NCI-H2171 treated with DMSO at 0.1 percent for 48 hours (cell line): ENCODE data around the gene SERINC5.
"Not testable (repeated sequence)": the region's sequence is repeated elsewhere in the genome, so short reads cannot be mapped to it uniquely, and the experiment has no call there.

ENCODE experiments used
- DNase-seq: peaks from one replicate; lab custom pipeline; 2025; lab: John Stamatoyannopoulos, UW

SERINC5 gene

GRCh38 chr5:80170117-80170535 is 85.7 kb downstream of the SERINC5 start:
- DNase-seq, result no peak

GRCh38 chr5:80168388-80169028 is 87.3 kb downstream of the SERINC5 start:
- DNase-seq, result no peak

GRCh38 chr5:80165452-80165851 is 90.4 kb downstream of the SERINC5 start:
- DNase-seq, result no peak

- no peak for DNase-seq
Measured at GRCh38 chr5:80161165-80161564, 94.7 kb downstream of the SERINC5 start.

- no peak for DNase-seq
Measured at GRCh38 chr5:80160242-80160641, 95.6 kb downstream of the SERINC5 start.

GRCh38 chr5:80159133-80159815 is 96.6 kb downstream of the SERINC5 start:
- no peak for DNase-seq

- no peak for DNase-seq
Measured at GRCh38 chr5:80156156-80156555, 99.7 kb downstream of the SERINC5 start.

GRCh38 chr5:80154749-80155148 is 101.1 kb downstream of the SERINC5 start:
- DNase-seq, result no peak

GRCh38 chr5:80154289-80154688 is 101.6 kb downstream of the SERINC5 start:
- not testable (repeated sequence) for DNase-seq

- DNase-seq, result peak; percentile 5
Measured at GRCh38 chr5:80153586-80154126, 102.2 kb downstream of the SERINC5 start.

GRCh38 chr5:80152778-80153177 is 103.1 kb downstream of the SERINC5 start:
- no peak for DNase-seq

GRCh38 chr5:80151890-80152289 is 104.0 kb downstream of the SERINC5 start:
- no peak for DNase-seq

GRCh38 chr5:80150731-80151130 is 105.1 kb downstream of the SERINC5 start:
- no peak for DNase-seq

- DNase-seq, result no peak
Measured at GRCh38 chr5:80149161-80149609, 106.7 kb downstream of the SERINC5 start.

- DNase-seq, result no peak
Measured at GRCh38 chr5:80147119-80147815, 108.6 kb downstream of the SERINC5 start.

GRCh38 chr5:80146046-80146445 is 109.8 kb downstream of the SERINC5 start:
- no peak for DNase-seq

- no peak for DNase-seq
Measured at GRCh38 chr5:80143491-80143890, 112.4 kb downstream of the SERINC5 start.

- no peak for DNase-seq
Measured at GRCh38 chr5:80142996-80143395, 112.9 kb downstream of the SERINC5 start.

- DNase-seq, result no peak
Measured at GRCh38 chr5:80141681-80142080, 114.2 kb downstream of the SERINC5 start.

- no peak for DNase-seq
Measured at GRCh38 chr5:80141147-80141671, 114.6 kb downstream of the SERINC5 start.

- no peak for DNase-seq
Measured at GRCh38 chr5:80140496-80140895, 115.4 kb downstream of the SERINC5 start.

- no peak for DNase-seq
Measured at GRCh38 chr5:80139466-80139972, 116.3 kb downstream of the SERINC5 start.
